M059J (cell line): ENCODE data around the gene GAPDHS. TPM values are rescaled to one million over a fixed set of nuclear protein-coding genes. Genes with fewer than 3 reads are reported as not detected.

ENCODE experiments used
- DNase-seq: peaks from one replicate; pipeline ENCODE4 v3.0.0-alpha.2; 2012; ENCODE audit warnings: low read depth
- total RNA-seq: library from RNA; depleted of rRNA; stranded (reverse); fragments of >200 nt; shearing (Covaris generic); gene quantifications from 2 replicates; pipeline ENCODE4 v1.2.3, GENCODE V29; 2014

The GAPDHS gene
- total RNA-seq, 1 experiment from 2014 or later: not detected

- no peak for DNase-seq
Measured at GRCh38 chr19:35557539-35558399, 24.5 kb downstream of the GAPDHS start.

DNA sequence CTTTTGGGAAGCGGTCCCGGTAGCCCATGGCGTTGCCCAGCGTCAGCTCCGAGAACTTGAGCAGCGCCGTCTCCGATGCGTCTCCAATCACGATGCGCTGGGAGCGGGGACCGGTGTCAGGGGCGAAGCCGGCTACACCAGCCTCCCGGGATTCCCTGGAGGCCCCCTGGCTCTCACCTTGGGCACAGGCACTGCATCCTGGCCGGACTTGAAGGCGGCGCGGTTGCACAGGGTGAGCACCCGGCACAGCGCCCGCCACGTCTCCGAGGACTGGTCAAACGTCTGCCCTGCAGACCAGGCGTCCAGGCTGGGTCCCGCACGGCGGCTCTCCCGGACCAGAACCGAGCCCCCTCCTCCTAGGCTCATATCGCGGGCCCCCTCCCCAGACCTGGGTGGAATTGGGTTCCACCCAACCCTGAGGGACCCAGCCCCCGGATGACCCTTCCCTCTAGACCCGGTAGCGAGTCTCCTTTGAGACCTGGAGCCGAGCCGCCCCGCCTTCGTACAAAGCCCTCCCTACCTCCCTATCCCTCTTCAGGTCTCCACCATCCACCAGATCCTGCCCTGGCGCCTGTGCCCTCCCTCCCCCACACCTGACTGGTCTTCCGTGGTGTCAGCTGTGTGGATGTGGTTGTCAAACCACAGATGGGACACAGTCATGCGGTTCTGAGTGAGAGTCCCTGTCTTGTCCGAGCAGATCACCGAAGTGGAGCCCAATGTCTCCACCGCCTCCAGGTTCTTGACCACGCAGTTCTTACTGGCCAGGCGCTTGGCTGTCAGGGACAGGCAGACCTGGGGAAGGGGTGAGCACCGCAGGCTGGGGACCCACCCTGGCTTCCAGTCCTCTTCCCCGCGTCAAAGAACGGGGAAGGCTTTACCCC lies 25.4 kb downstream of the GAPDHS start:
- no peak for DNase-seq

DNA sequence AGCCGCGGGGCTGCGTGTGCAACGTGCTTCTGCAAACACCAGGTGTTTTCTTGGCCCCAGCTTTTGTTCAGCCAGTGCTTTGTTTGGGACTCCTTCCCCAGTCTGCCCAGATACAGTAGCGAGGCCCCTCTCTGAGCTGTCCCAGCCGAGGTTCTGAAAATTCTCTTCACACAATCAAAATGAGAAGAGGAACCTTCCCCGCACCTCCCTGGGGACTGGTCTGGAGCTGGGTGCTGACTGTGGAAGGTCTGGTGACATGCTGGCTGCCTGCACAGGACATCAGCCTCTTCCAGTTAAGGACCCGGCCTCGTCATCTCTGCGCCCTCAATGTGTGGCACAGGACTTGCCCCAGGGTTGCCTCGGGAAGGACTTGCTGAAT lies 26.0 kb downstream of the GAPDHS start:
- DNase-seq: no peak

GRCh38 chr19:35559781-35560180 lies 26.5 kb downstream of the GAPDHS start:
- DNase-seq: no peak

GRCh38 chr19:35560271-35560670 lies 27.0 kb downstream of the GAPDHS start:
- DNase-seq: no peak

GRCh38 chr19:35560677-35561076 lies 27.4 kb downstream of the GAPDHS start:
- no peak for DNase-seq

DNA sequence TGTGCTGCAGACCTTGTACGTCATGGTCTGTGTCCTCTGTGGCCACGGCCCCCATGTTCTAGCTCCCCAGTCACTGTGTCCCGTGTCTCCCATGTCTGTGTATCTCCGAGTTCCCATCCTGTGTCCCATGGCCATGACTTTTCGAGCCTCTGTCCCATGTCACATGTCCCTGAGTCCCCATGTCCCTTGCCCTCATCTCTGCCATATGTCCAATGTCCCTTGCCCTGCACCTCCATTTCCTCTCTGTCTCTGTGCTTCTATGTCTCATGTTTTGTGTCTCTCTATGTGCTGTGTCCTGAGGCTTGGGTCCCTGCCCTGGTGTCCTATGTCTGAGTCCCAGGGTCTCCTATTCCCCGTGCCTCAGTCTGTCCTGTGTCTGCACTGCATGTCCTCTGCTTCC lies 28.2 kb downstream of the GAPDHS start:
- DNase-seq: no peak

- no peak for DNase-seq
Measured at GRCh38 chr19:35562336-35562735, 29.1 kb downstream of the GAPDHS start.

- DNase-seq: no peak
Measured at GRCh38 chr19:35562776-35563175, 29.5 kb downstream of the GAPDHS start.

DNA sequence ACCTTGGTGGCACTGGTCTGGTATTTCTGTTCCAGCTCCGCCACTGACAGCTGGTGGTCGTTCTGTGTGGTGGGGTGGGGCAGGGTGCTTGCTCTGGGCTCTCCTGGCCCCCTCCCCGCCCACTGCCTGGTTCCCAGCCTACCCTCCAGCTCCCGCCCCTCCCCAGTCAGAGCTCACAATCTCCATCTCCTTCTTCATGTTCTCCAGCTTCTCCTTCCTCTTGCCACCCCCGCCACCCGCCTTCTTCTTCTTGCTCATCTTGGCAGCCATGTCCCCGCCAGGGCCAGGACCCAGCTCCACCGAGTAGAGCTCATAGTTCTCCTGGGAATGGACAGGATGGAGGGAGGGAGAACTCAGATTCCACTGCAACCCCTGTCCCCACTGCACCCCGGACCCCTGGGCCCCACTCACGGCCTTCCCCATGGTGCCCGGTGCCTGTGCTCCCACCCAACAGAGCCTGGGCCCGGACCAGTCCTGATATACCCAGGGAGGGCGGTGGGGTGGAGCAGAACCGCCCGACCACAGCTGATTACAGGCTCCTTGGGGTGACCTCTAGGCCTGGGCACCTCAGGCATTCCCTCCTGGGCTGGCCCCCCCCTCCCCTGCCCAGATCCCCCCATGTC lies 30.1 kb downstream of the GAPDHS start, which contains the start of gene ATP4A:
Gene ATP4A (minus strand): TSS at position 452 of the 623 bp plus-strand sequence. CDS start 29 bp downstream, at position 423.
- no peak for DNase-seq

DNA sequence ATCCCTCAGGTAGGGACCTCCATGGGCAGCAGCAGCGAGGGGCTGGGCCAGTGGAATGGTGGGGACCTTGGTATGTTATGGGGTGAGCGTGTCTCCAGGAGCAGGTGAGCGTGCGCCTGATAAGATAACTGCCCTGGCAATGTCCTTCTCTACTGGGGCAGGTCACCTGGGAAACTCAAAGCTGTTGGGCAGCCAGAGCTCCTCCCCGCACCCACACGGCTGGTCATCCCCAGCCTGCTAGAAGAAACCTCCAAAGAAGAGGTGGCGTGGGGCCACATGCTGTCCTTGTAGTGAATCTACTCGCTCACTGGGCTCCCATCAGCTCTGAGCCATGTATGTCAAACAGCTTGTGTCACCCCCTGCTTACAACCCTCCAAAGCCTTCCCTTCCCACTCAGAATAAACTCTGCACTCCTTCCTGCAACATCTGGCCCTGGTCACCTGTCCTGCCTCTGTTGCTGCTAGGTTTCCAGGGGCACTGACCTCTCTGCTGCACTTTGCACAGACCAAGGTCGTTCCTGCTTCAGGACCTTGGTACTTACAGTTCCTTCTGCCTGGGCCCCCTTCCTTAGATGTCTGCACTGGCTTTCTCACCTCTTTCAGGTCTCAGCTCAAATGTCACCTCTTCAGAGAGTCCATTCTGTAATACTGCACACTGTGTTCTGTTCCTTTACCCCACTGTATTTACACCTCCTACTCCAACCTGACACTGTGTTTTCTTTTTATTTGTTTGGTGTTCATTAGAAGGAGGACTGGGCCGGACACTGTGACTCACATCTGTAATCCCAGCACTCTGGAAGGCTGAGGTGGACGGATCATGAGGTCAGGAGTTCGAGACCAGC lies 32.0 kb downstream of the GAPDHS start:
- DNase-seq: no peak

GRCh38 chr19:35566738-35567137 lies 33.5 kb downstream of the GAPDHS start:
- no peak for DNase-seq

DNA sequence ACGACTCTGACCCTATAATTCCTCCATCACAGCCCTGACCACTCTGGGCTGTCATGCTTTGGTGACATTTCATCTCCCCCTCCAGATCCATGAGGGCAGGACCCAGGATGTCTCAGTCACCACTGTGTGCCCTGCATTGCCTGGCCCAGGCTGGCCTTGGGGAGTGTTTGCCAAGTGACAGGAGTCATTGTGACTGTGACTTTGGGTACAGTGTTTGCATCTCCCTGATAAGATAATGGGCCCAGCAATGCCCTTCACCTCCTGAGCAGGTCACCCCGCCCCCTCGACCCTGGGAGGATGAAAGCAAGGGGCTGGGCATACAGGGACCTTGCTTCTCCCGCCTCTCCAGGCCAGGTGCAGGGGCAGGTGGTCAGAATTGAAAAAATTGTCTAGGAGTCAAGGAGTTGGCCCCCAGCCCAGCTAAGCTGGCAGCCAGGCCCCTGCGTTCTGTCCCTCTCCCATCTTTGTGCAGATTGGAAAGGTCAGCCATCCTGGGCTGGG lies 36.1 kb downstream of the GAPDHS start:
- no peak for DNase-seq

DNA sequence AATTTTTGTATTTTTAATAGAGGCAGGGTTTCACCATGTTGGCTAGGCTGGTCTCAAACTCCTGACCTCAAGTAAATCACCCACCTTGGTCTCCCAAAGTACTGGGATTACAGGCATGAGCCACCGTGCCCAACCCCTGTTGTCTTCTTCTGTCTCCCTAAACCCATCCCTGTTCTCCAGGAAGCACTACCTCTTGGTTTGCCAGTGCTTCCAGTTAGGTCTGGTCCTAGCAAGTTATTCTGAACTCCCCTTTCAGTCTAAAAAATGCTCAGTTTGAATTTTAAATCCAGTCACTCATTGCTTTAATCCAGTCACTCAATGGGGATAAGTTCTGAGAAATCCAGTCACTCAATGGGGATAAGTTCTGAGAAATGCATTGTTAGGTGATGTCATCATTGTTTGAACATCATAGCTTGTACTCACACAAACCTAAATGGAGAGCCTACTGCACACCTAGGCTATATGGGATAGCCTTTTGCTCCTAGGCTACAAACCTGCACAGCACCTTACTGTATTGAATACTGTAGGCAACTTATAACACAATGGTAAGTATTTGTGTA lies 38.2 kb downstream of the GAPDHS start:
- DNase-seq: no peak

DNA sequence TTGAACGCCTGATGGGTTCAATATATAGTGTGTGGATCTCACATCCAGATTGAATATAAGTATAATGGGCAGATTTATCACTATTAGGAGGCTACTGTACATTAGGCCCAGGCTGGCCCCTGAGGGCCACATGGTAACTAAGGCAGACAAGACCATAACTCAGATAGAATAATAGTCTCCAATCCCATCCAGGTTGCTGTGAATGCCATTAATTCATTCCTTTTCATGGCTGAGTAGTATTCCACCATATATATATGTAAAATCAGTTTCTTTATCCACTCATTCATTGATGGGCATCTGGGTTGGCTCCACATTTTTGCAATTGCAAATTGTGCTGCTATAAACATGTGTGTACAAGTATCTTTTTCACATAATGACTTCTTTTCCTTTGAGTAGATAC lies 44.7 kb downstream of the GAPDHS start:
- no peak for DNase-seq

GRCh38 chr19:35578707-35579106 lies 45.5 kb downstream of the GAPDHS start:
- DNase-seq: no peak

DNA sequence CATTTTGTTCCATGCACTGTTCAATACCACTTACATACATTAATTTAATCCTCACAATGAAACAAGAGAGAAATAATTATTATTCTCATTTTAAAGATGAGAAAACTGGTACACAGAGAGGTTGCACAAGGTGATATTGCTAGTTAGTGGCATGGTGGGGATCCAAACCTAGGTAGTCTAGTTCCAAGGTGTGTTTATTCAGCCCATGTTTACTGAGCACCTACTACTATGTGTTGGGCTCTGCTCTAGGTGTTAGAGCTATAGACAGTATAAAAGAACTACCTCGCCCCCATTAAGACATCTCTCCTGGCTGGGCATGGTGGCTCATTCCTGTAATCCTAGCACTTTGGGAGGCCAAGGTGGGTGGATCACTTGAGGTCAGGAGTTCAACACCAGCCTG lies 49.5 kb downstream of the GAPDHS start:
- DNase-seq: no peak

GRCh38 chr19:35585848-35586247 lies 52.6 kb downstream of the GAPDHS start, which contains the start of gene PMIS2:
Gene PMIS2, plus strand, starts transcription at chr19:35586173. Its CDS starts 87 bp downstream, at chr19:35586260.
- DNase-seq: no peak

DNA sequence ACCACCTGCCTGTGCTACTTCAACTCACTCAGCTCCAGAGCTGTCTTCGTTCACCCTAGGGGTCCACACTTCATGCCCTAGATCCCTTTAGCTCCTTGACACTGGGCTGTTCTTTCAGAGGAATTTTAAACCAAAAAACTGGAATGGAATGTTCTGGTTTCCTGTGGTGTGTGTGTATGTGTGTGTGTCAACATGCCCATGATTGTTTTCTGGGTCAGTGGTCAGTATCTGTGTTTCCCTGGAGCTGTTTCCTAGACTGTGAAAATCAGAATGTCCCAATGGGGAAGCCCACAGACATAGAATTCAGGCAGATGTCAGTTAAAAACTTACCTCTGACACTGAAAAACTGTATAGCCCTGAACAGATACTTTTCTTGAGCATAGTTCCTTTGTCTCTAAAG lies 54.1 kb downstream of the GAPDHS start:
- no peak for DNase-seq

DNA sequence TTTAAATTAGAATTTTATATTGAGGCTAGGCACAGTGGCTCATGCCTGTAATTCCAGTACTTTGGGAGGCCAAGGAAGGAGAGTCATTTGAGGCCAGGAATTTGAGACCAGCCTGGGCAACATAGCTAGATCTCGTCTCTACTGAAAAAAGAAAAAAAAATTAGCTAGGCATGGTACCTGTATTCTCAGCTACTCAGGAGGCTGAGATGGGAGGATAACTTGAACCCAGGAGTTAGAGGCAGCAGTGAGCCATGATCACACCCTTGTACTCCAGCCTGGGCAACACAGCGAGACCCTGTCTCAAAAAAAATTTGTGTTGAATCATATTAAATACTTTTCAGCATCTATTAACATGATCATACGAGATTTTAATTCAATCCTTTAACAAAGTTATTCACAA lies 57.6 kb downstream of the GAPDHS start:
- no peak for DNase-seq

DNA sequence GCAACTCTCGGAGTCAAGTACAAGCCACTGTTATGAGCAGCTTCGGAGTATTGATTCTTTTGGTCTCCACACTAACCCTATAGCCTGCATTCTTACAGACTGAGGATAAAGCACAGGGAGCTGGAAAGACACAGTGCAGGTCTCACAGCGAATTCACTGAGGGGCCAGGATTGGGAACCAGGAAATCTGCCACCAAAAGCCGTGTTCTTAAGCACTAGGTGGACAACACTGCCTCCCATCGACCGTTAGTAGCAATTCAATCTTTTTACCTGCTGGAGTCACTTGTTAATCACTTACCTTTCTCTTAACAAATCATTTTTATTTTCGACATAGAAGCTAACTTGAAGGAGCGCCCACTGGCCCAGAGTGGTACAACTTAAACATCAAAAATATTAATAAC lies 59.0 kb downstream of the GAPDHS start:
- peak; percentile 19 for DNase-seq
